GM10266 (cell line): ENCODE results near the gene PRCP.
"Not testable (repeated sequence)": the region's sequence is repeated elsewhere in the genome, so short reads cannot be mapped to it uniquely, and the experiment has no call there.

Experiments
- DNase-seq: peaks from one replicate; pipeline ENCODE4 v3.0.0; 2012; ENCODE audit errors: extremely low spot score
- TF ChIP-seq, protein P1 (sequence below): IDR thresholded peaks from 2 replicates; pipeline ENCODE4 v1.5.1; 2012; ENCODE audit warnings: mild to moderate bottlenecking, low read depth; ENCODE audit not compliant: control insufficient read depth, insufficient read depth; ENCODE audit errors: missing control alignments

The PRCP gene

GRCh38 chr11:82858556-82859091, 41.6 kb downstream of the PRCP start:
- TF ChIP-seq, protein P1, sequence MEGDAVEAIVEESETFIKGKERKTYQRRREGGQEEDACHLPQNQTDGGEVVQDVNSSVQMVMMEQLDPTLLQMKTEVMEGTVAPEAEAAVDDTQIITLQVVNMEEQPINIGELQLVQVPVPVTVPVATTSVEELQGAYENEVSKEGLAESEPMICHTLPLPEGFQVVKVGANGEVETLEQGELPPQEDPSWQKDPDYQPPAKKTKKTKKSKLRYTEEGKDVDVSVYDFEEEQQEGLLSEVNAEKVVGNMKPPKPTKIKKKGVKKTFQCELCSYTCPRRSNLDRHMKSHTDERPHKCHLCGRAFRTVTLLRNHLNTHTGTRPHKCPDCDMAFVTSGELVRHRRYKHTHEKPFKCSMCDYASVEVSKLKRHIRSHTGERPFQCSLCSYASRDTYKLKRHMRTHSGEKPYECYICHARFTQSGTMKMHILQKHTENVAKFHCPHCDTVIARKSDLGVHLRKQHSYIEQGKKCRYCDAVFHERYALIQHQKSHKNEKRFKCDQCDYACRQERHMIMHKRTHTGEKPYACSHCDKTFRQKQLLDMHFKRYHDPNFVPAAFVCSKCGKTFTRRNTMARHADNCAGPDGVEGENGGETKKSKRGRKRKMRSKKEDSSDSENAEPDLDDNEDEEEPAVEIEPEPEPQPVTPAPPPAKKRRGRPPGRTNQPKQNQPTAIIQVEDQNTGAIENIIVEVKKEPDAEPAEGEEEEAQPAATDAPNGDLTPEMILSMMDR = no peak
- no peak for DNase-seq

- TF ChIP-seq, protein P1 = no peak
Measured at GRCh38 chr11:82858133-82858532, 42.1 kb downstream of the PRCP start.

GRCh38 chr11:82857145-82857544, 43.1 kb downstream of the PRCP start:
- TF ChIP-seq, protein P1 = no peak
- no peak for DNase-seq

More at GRCh38 chr11:82858133-82858532, 42.1 kb downstream of the PRCP start:
- DNase-seq = no peak

DNA sequence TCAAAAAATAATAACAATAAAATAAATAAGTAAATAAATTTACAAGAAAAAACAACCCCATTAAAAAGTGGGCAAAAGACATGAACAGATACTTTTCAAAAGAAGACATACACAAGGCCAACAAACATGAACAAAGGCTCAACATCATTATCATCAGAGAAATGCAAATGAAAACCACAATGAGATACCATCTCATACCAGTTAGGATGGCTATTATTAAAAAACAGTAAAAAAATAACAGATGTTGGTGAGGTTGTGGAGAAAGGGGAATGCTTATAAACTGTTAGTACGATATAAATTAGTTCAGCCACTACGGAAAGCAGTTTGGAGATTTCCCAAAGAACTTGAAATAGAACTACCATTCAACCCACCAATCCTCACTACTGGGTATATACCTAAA, 44.6 kb downstream of the PRCP start:
- no peak for DNase-seq
- TF ChIP-seq, protein P1 = no peak

- not testable (repeated sequence) for DNase-seq
Measured at GRCh38 chr11:82854916-82855315, 45.3 kb downstream of the PRCP start.

DNA sequence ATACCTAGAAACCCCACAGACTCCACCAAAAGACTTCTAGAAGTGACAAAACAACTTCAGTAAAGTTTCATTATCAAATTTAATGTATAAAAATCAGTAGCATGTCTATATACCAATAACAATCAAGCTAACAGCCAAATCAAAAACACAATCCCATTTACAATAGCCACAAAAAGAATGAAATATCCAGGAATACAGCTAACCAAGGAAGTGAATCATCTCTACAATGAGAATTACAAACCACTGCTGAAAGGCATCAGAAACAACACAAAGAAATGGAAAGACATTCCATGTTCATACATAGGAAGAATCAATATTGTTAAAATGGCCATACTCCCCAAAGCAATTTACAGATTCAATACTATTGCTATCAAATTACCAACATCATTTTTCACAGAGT, 46.0 kb downstream of the PRCP start:
- DNase-seq = no peak
- TF ChIP-seq, protein P1 = no peak

DNA sequence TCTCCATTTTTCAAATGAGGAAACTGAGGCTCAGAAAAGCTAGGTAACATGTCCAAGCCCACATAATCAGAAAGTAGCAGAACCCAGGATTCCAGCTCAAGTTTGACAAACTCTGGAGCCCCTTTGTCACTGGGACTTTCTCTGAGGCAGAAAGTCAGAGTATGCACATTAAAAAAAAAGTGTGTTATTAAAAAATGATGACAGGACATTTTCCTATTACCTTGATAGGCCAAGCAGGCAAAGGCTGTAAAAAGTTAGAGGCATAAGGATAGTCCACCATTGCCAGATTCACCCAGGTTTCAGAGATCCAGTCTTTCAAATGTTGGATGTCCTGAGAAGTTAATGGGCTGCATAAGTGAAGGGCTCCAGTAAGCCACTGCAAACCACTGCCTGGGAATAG, 51.4 kb downstream of the PRCP start:
- no peak for DNase-seq
- TF ChIP-seq, protein P1 = no peak
